Pons (tissue), 1 donor: Measurements from ENCODE around the gene VWA3A.
"Not testable (repeated sequence)": the region's sequence is repeated elsewhere in the genome, so short reads cannot be mapped to it uniquely, and the experiment has no call there.

ENCODE experiments used
- DNase-seq: peaks from one replicate; pipeline ENCODE4 v3.0.0-alpha.2; 2016; ENCODE audit warnings: low spot score

Gene VWA3A

DNA sequence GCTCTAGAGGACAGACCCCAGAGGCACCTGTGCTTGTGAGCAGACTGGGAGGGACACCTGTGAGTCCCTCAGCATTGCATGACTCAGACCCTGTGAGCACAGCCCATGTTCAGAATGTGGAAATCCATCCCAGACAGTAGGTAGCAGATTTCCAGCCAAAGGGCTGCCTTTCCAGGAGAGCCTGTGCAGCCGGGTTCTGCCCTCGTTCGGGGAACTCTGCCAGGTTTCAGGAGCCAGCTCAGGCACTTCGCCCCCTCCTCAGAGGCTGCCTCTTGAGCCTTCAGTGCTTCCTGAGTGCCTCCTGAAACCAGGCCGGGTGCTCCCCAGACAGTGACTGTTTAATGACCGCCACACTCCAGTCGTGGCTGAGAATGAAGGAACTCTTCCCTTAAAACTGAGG lies 46.7 kb downstream of the VWA3A start:
- no peak for DNase-seq

DNA sequence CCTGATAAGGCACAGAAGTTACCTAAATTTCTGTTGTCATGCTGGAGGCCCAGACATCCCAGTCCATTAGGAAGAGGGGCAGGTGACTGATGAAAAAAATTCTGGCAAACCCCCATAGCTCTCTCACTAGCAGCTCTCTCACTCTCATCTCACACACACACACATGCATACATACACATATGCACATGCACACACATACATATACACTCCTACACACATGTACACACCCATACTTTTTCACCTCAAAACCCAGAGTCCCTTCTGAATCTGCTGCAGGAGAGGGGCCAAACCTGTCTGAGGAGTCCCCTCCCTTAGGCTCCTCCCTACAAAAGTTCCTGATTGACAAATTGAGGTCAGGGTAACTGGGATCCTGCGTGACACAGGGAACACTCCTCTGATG lies 47.4 kb downstream of the VWA3A start:
- no peak for DNase-seq

DNA sequence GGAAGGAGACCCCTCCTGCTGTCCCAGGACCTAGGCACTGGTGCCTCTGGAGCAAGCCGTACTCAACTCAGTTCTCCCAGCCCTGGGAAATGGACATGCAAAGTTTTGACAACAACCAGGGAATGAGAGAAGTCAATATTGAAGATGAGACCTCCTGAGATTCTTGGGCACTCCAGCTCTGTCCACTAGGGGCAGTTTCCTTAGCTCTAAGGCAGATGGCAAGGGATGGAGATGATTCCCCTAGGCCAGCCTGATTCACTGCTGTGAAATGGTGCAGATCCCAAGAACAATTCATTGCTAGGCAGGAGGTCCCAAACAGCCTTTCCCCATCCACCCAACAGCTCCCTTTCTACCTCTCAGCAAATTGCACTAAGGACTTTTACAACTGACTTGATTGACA lies 49.4 kb downstream of the VWA3A start:
- DNase-seq, result no peak

DNA sequence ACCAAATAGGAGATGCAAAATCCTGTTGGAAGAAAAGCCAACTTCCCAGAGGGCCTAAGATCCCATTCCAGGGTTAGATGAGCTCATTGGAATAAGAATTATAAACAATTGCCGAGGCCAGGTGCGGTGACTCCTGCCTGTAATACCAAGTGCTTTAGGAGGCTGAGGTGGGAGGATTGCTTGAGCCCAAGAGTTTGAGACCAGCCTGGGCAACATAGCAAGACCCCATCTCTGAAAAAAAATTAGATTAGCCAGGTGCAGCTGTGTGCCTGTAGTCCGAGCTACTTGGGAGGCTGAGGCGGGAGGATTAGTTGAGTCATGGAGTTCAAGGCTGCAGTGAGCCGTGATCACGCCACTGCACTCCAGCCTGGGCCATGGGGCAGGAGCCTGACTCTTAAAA lies 52.2 kb downstream of the VWA3A start:
- DNase-seq, result no peak

DNA sequence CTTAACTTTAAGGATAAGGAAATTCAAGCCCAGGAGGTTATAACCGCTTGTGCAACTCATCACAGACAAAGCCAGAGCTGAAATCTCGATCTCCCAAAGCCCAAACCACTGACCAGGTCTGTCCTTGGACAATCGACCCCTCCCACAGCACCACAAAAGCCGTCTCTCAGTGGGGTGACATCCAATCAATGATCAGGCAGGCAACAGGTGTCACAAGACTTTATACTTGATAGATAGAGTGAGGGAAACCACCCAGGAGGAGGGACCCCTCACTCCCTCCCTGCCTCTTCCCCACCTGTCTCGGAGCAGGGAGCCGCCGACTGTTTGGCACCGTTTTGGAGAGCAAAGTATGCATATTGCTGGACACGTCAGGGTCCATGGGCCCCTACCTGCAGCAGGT lies 55.5 kb downstream of the VWA3A start:
- DNase-seq, result no peak

DNA sequence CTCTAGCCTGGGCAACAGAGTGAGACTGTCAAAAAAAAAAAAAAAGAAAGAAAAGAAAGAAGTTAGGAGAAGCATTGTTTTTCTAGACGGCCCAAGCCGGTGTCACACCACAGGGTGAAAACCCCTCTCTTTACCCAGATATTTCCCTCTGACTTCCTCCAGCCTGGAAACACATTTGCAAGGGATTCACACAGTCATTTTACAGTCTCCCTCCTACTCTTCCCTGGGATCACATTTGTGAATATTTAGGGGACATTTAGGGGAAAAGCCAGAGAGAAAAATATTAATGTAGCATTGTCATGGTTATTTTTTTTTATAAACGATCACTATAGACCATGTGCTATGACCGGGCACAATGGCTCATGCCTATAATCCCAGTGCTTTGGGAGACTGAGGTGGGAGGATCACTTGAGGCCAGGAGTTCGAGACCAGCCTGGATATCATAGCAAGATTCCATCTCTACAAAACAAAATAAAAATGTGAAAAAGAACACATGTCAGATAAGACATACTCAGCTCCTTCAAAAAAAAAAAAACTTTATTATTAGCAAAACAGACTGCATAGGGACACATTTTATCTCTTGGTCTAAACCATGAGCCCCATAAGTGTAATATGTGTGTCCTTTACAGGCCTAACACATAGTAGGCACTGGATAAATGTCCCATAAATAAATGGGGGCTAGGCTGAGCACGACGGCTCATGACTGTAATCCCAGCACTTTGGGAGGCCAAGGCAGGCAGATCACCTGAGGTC lies 59.1 kb downstream of the VWA3A start:
- no peak for DNase-seq

DNA sequence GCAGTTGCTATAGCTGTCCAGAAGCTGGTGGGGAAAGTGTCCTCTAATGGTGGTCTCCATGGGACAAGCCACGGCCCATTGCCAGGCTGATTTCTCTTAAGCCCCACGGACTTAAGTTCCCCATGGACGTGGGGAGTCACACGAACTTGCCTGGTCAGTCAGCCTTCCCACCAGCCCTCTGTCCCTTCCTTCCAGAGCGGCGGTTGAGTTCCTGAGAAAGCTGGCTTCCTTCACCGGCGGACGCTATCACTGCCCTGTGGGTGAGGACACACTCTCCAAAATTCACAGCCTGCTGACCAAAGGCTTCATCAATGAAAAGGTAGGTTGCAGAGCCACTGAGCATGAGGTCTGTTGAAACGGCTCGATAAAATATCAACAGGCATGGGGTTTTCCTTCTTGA lies 60.0 kb downstream of the VWA3A start:
- DNase-seq, result no peak

DNA sequence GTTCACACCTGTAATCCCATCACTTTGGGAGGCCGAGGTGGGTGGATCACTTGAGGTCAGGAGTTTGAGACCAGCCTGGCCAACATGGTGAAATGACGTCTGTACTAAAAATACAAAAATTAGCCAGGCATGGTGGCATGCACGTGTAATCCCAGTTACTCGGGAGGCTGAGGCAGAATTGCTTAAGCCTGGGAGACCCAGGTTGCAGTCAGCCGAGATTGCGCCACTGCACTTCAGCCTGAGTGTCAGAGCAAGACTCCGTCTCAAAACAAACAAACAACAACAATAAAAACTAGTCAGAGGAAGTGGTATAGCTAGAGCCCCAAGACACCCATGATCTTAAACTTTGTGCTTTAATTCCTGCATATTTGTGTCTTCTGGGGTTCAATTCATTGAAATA lies 60.7 kb downstream of the VWA3A start:
- not testable (repeated sequence) for DNase-seq

DNA sequence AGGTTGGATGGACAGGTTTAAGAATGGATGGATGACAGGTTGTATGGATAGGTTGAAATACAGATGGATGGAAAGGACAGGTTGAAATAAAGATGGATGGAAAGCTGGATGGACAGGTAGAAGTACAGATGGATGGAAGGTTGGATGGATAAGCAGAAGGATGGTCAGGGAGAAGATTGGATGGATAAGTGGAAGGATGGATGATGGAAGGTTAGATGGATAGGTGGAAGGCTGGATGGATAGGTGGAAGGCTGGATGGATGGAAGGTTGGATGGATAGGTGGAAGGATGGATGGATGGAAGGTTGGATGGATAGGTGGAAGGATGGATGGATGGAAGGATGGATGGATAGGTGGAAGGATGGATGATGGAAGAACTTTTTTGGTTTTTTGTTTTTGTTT lies 69.1 kb downstream of the VWA3A start:
- no peak for DNase-seq

DNA sequence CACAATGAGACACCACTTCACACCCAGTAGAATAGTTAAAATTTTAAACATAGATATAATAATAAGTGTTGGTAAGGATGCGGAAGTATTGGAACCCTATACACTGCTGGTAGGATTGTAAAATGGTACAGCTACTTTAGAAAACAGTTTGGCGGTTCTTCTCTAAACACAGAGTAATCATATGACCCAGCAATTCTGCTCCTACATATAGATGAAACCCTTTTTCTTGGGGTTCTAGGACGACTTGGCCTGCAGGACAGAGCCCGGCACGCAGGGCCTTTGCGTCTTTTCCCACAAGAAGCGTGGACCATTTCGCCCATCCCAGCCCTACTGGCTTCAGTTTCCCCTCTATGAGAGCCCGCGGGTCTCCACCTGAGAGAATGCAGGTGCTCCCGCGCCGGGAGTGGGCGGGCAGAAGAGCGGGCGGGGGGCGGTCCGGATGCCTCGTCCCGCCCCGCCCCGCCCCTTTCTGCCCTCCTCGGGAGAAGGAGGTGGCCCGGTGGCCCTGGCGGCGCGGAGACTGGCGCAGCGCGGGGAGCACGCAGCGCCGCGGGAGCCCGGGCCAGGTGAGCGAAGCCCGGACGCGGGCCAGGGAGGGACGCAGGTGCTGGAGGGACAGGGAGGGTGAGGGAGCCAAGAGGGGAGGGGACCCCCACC lies 69.8 kb downstream of the VWA3A start, which contains the start of gene SDR42E2:
SDR42E2 (plus strand) TSS at position 508 of the 657 bp plus-strand sequence. CDS start 3,077 bp downstream, outside the sequence.
- no peak for DNase-seq

DNA sequence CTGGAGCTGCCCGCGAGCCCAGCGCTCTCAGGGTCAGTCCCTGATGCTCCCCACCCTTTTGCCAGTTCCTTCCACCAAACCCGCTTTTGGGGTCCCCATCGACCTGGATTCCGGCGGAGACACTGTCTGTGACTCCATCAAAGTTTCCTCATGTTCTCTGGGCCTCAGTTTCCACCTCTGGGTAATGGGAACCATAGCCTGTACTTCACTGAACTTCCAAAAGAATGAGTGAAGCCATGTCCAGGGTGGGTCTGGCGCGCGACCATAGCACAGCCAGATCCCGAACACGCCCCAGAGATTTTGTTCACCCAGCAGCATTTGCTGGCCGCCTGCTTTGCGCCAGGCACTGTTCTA lies 70.3 kb downstream of the VWA3A start:
- no peak for DNase-seq

DNA sequence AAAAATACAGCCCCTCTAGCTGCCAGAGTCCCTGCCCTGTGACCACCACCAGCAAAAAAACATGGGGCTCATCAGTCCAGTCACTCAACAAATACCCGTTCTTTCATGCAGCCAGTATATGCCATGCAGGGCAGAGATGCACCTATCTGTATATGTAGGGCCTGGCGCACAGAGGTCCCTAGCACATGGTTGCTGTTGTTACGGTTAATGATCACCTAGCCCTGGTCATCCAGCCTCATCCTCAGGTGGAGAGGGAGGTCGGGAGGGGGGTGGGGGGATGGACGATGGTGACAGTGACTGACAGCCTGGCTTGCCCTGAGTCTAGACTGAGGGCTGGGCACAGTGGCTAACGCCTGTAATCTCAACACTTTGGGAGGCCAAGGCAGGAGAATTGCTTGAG lies 71.5 kb downstream of the VWA3A start:
- DNase-seq, result no peak

DNA sequence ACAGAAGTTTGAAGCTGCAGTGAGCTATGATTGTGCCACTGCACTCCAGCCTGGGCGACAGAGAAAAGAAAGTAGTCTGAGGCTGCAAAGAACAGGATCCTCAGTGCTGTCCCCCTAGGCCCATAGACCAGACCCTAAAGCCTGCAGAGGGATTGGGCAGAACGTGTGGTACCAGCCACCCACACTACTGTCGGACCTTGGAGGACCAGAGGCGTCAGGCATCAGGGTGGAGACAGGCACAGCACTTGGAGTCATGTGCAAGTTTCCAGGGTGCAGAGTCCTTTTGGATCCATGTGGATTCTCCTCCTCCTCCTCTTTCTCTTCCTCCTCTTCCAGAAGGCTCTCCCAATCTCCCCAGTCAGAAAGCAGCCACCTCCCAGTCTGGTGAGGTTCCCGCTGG lies 72.1 kb downstream of the VWA3A start:
- DNase-seq, result no peak

DNA sequence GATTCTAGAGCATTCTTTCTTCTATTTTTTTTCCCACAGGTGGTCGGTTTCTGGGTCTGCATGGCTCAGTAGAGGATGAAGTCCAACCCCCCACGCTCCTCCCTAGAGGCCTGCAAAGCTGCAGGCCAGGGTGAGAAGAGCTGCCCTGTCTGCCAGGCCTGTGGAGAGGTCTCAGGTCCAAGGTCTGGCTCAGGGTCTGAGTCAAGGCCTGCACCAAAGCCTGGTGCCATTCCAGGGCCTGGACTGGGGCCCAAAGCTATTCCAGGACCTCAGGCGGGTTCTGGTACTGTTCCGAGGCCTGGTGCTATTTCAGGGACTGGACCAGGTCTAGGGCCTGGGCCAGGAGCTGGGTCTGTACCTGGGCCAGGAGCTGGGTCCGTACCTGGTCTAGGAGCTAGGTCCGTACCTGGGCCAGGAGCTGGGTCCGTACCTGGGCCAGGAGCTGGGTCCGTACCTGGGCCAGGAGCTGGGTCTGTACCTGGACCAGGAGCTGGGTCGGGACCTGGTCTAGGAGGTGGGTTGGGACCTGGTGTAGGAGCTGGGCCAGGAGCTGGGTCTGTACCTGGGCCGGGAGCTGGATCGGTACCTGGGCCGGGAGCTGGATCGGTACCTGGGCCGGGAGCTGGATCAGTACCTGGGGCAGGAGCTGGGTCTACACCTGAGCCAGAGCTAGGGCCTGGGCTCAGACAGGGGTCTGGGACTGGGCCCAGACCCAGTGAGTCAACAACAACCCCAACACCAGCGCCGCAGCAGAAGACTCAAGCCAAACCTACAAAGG lies 73.4 kb downstream of the VWA3A start:
- DNase-seq, result no peak

DNA sequence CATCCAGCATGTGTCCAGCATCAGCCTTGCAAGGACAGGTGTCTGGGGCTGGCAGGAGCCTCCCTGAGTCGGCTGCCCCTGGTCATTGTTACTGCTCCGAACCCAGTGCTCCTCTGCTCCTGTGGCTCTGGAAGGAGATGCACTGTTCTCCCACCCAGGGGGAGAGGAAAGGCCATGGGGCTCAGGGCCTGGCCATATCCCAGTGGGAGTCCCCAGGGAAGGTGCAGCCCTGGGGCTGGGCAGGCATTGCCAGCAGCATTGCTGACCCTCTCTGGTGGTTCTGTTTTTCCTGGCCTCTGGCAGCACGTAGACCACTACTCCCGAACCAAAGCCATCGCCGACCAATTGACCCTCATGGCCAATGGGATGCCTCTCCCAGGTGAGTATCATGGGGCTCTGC lies 79.6 kb downstream of the VWA3A start:
- DNase-seq, result no peak

DNA sequence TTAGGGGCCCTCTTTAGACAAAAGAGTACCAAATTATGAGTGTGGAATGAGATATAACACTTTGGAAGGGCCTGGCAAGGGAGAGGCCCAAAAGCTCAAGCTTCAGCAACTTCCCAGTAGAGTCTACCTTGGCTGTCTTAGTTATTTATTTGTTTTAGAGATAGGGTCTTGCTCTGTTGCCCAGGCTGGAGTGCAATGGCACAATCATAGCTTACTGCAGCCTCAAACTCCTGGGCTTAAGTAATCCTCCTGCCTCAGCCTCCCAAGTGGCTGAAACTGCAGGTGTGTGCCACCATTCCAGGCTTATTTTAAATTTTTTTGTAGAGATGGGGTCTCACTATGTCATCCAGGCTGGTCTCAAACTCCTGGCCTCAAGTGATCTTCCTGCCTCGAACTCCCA lies 80.3 kb downstream of the VWA3A start:
- not testable (repeated sequence) for DNase-seq

DNA sequence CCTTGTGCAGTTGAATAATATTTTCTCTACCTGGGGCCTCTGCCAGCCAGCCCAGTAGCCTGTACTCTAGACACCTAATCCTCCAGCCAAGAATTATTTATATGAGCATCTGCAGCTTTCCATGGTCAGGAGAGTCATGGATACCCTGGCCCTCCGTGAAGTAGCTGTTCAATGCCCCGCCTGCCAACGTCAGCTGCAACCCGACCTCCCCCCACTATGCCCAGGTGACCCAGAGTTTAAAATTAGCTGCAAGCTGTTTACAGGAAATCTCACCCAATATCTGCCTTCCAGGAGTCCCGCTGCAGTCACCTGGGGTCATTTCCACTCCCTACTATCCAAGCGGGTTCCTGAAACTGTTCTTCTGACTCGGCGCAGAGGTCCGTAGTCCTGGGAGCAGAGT lies 82.3 kb downstream of the VWA3A start:
- no peak for DNase-seq

DNA sequence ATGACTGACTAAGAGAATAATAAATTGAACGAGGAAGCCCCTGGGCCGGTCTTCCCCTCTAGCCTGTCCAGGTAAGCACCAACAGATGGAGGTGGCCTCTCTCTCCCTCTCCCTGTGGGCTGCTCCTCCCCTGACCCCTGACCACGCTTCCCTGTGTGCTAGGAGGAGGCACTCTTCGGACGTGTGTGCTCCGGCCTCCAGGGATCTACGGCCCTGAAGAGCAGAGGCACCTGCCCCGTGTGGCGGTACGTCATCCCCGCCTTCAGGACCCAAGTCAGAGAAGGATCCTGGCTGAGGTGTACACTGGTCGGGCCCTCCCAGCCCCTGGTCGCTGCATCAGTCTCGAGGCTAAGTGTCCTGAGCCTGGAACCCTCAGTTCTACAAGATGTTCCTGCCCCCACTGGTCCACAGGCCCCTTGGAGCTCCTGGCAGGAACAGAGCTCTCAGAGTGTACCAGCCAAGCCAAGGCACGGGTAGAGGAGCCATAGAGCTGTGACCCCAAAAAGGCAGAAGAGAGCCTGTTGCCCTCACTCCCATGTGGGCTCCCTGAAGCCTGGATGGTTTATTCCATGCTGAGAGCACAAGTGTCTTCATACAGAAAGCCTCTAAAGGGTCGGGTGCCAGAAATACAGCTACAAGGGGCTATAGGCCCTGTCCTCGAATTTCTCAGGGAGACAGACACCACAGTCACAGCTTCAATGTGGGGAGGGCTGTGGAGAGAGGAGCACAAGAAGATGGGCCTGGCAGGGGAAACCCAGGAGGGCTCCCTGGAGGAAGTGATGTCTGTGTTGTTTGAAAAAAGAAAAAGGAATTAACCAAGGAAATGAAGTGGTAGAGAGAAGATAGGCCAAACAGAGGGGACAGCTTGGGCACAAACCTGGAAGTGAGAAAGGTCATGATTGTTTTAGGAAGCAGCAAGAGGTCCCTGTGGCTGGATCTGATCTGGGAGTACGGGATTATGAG lies 85.9 kb downstream of the VWA3A start:
- no peak for DNase-seq

DNA sequence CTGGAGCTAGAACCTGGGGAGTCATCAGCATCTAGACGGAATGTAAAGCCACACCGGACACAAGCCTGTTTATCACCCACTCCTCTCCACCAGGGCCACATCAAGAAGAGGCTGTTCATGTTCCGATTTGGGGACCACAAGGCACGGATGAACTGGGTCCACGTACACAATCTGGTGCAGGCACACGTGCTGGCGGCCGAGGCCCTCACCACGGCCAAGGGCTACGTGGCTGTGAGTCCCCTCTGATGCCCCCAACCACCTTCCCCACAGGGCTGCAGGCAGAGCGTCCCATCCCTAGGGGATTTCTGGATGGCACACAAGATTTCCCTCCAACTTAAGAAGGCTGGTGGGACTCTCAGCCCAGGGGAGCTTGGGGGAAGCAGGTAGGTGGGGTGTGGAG lies 89.1 kb downstream of the VWA3A start:
- DNase-seq, result no peak

DNA sequence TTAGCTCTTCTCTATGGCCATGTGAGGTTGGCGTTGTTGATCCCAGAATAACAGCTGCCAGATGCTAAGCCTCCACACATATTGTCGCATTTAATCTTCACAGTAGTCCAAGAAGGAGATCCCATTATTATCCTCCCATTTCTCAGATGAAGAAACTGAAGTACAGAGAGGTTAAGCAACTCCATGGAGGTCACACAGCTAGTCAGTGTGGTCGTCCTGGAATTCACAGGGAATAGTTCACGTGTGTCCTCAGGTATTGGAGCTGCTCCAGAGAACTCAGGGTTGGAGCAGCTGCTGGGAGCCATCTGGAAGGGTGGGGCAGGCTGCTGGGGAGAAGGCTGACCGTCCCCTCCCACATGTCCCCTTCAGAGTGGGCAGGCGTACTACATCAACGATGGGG lies 89.5 kb downstream of the VWA3A start:
- DNase-seq, result no peak

DNA sequence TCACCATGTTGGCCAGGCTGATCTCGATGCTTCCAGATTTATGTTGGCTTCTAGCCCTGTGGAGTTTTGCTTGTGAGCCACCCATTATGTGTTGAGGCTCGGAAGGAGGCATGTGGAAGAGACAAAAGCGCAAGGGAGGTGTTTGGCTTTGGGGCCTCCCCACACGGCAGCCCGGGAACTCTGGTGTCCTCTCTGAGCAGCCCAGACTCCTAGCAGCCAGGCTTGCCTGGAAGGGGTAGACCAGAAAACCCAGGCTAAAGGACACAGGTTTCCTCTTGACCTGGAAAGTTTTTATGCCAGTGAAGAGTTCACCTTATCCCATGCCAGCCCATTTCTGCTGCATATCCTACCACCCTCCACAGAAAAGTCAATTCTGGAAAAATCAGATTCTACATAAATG lies 91.0 kb downstream of the VWA3A start:
- DNase-seq, result no peak
